Measurements from ENCODE around the gene WDR11.
A peak's percentile ranks its signal among the peaks of the same experiment; 100 is the strongest.

The WDR11 gene

GRCh38 chr10:120946497-120946896 lies 95.3 kb downstream of the WDR11 start:
- no peak for DNase-seq (ENCODE audit: low read depth, low spot score)
- Histone ChIP-seq H3K9me3 (ENCODE audit: insufficient read depth, low read length) (no peaks in the 10 kb centered on the region), H3K27me3 (ENCODE audit: insufficient read depth, insufficient read length) (peaks cover 25% of the 10 kb centered on the region), H3K4me3 (ENCODE audit: insufficient read length, low read depth) (no peak overlapping the region), H3K9ac (ENCODE audit: insufficient read length, low read depth) (no peak overlapping the region), H3K36me3 (ENCODE audit: insufficient read depth, insufficient read length, low read length) (no peaks in the 10 kb centered on the region), H3K4me1 (ENCODE audit: insufficient read depth, insufficient read length) (peaks cover 2% of the 10 kb centered on the region)
- TF ChIP-seq ZNF274 (IDR thresholded peaks at IDR 0.05; ENCODE audit: low read depth, low read length) = no peak
- TF ChIP-seq SUZ12 (IDR thresholded peaks at IDR 0.05; ENCODE audit: extremely low read depth, insufficient read depth, insufficient read length) = no peak
- TF ChIP-seq YY1 (IDR thresholded peaks at IDR 0.05; ENCODE audit: insufficient read depth, insufficient read length) = no peak

- peak overlapping the region; percentile 56 for H3K4me3 ChIP-seq (ENCODE audit: insufficient read length, low read depth)
- TF ChIP-seq ZNF274 (IDR thresholded peaks at IDR 0.05; ENCODE audit: low read depth, low read length) = no peak
- no peak for TF ChIP-seq SUZ12 (IDR thresholded peaks at IDR 0.05; ENCODE audit: extremely low read depth, insufficient read depth, insufficient read length)
- no peak for TF ChIP-seq YY1 (IDR thresholded peaks at IDR 0.05; ENCODE audit: insufficient read depth, insufficient read length)
- no peaks in the 10 kb centered on the region for H3K36me3 ChIP-seq (ENCODE audit: insufficient read depth, insufficient read length, low read length)
- peaks cover 2% of the 10 kb centered on the region for H3K4me1 ChIP-seq (ENCODE audit: insufficient read depth, insufficient read length)
- peak; percentile 68 for DNase-seq (ENCODE audit: low read depth, low spot score)
- 0 out of 2 replicates have a peak, but pooled peaks cover 8% of the 10 kb centered on the region for H3K9me3 ChIP-seq (ENCODE audit: insufficient read depth, low read length)
- H3K27me3 ChIP-seq (ENCODE audit: insufficient read depth, insufficient read length) = peaks cover 26% of the 10 kb centered on the region
- H3K9ac ChIP-seq (ENCODE audit: insufficient read length, low read depth) = peak overlapping the region; percentile 86
These were observed 97.9 kb downstream of the WDR11 start for GRCh38 chr10:120948889-120949608.

- DNase-seq (ENCODE audit: low read depth, low spot score) = no peak
- peaks cover 2% of the 10 kb centered on the region for H3K4me1 ChIP-seq (ENCODE audit: insufficient read depth, insufficient read length)
- TF ChIP-seq SUZ12 (IDR thresholded peaks at IDR 0.05; ENCODE audit: extremely low read depth, insufficient read depth, insufficient read length) = no peak
- no peak for TF ChIP-seq YY1 (IDR thresholded peaks at IDR 0.05; ENCODE audit: insufficient read depth, insufficient read length)
- TF ChIP-seq ZNF274 (IDR thresholded peaks at IDR 0.05; ENCODE audit: low read depth, low read length) = no peak
- peaks cover 26% of the 10 kb centered on the region for H3K27me3 ChIP-seq (ENCODE audit: insufficient read depth, insufficient read length)
- H3K9me3 ChIP-seq (ENCODE audit: insufficient read depth, low read length) = 0 out of 2 replicates have a peak, but pooled peaks cover 12% of the 10 kb centered on the region
- peak overlapping the region; percentile 56 for H3K4me3 ChIP-seq (ENCODE audit: insufficient read length, low read depth)
- H3K36me3 ChIP-seq (ENCODE audit: insufficient read depth, insufficient read length, low read length) = no peaks in the 10 kb centered on the region
- peak overlapping the region; percentile 86 for H3K9ac ChIP-seq (ENCODE audit: insufficient read length, low read depth)
These were observed 98.5 kb downstream of the WDR11 start for GRCh38 chr10:120949609-120950031.

DNA sequence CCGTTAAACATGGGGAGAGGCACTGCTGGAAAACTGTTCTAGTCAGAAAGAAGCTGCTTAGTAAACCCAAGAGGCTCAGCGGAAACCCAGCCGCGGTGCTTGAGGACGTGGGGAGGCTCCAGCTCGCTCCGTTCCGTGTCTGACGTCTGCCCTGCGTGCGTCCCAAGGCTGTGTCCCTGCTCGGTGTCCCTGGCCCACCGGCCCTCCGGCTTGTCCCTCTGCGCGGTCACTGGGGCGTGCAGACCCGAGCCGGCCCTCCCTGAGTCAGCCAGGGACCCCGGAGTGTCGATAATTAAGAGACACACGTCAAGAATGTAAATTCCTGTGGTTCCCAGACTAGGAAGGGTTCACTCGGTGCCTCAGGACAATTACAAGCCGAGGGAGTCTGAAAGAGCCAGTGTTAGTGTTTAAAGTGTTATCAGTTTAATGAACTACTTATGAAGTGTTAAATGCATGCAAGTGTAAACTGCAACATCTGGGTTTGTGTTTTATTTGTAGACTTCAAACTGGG lies 98.9 kb downstream of the WDR11 start:
- DNase-seq (ENCODE audit: low read depth, low spot score) = no peak
- Histone ChIP-seq H3K4me1 (ENCODE audit: insufficient read depth, insufficient read length) (peaks cover 2% of the 10 kb centered on the region), H3K9ac (ENCODE audit: insufficient read length, low read depth) (peak overlapping the region; percentile 86), H3K9me3 (ENCODE audit: insufficient read depth, low read length) (0 out of 2 replicates have a peak, but pooled peaks cover 12% of the 10 kb centered on the region), H3K27me3 (ENCODE audit: insufficient read depth, insufficient read length) (peaks cover 26% of the 10 kb centered on the region), H3K4me3 (ENCODE audit: insufficient read length, low read depth) (peak overlapping the region; percentile 56), H3K36me3 (ENCODE audit: insufficient read depth, insufficient read length, low read length) (no peaks in the 10 kb centered on the region)
- no peak for TF ChIP-seq ZNF274 (IDR thresholded peaks at IDR 0.05; ENCODE audit: low read depth, low read length)
- no peak for TF ChIP-seq YY1 (IDR thresholded peaks at IDR 0.05; ENCODE audit: insufficient read depth, insufficient read length)
- TF ChIP-seq SUZ12 (IDR thresholded peaks at IDR 0.05; ENCODE audit: extremely low read depth, insufficient read depth, insufficient read length) = no peak

- Histone ChIP-seq H3K36me3 (ENCODE audit: insufficient read depth, insufficient read length, low read length) (no peaks in the 10 kb centered on the region), H3K9ac (ENCODE audit: insufficient read length, low read depth) (no peak overlapping the region), H3K27me3 (ENCODE audit: insufficient read depth, insufficient read length) (peaks cover 26% of the 10 kb centered on the region), H3K4me1 (ENCODE audit: insufficient read depth, insufficient read length) (peaks cover 2% of the 10 kb centered on the region), H3K4me3 (ENCODE audit: insufficient read length, low read depth) (no peak overlapping the region), H3K9me3 (ENCODE audit: insufficient read depth, low read length) (0 out of 2 replicates have a peak, but pooled peaks cover 12% of the 10 kb centered on the region)
- no peak for DNase-seq (ENCODE audit: low read depth, low spot score)
- TF ChIP-seq ZNF274 (IDR thresholded peaks at IDR 0.05; ENCODE audit: low read depth, low read length) (no peak), SUZ12 (IDR thresholded peaks at IDR 0.05; ENCODE audit: extremely low read depth, insufficient read depth, insufficient read length) (no peak)
These were observed 100.1 kb downstream of the WDR11 start for GRCh38 chr10:120951288-120951687.

GRCh38 chr10:120953897-120954296 lies 102.7 kb downstream of the WDR11 start:
- TF ChIP-seq SUZ12 (IDR thresholded peaks at IDR 0.05; ENCODE audit: extremely low read depth, insufficient read depth, insufficient read length) = no peak
- no peak for TF ChIP-seq YY1 (IDR thresholded peaks at IDR 0.05; ENCODE audit: insufficient read depth, insufficient read length)
- no peak for TF ChIP-seq ZNF274 (IDR thresholded peaks at IDR 0.05; ENCODE audit: low read depth, low read length)
- Histone ChIP-seq H3K9ac (ENCODE audit: insufficient read length, low read depth) (no peak overlapping the region), H3K9me3 (ENCODE audit: insufficient read depth, low read length) (0 out of 2 replicates have a peak, but pooled peaks cover 12% of the 10 kb centered on the region), H3K4me1 (ENCODE audit: insufficient read depth, insufficient read length) (peaks cover 2% of the 10 kb centered on the region), H3K36me3 (ENCODE audit: insufficient read depth, insufficient read length, low read length) (no peaks in the 10 kb centered on the region), H3K4me3 (ENCODE audit: insufficient read length, low read depth) (no peak overlapping the region), H3K27me3 (ENCODE audit: insufficient read depth, insufficient read length) (peaks cover 26% of the 10 kb centered on the region)
- no peak for DNase-seq (ENCODE audit: low read depth, low spot score)

All from NT2/D1 (cell line).